Mucosa of gallbladder (tissue), 1 donor: ENCODE measurements around the gene KIAA1755. TPM values are rescaled to one million over a fixed set of nuclear protein-coding genes. Genes with fewer than 3 reads are reported as not detected.

ENCODE experiments used
- DNase-seq: peaks from one replicate; pipeline ENCODE4 v3.0.0-alpha.2; 2020; ENCODE audit warnings: low spot score
- total RNA-seq: library from RNA; stranded (reverse); gene quantifications from one replicate; pipeline ENCODE4 v1.2.1, GENCODE V29; 2021
- donor health status: DM: no; HTN: no; CAD: no.

Gene KIAA1755
- total RNA-seq, 1 donor from 2014 or later: 7.1 TPM

- DNase-seq: no peak
Measured at GRCh38 chr20:38165966-38166702, 94.4 kb downstream of the KIAA1755 start.

- peak; percentile 75 for DNase-seq
Measured at GRCh38 chr20:38165089-38165965, 95.2 kb downstream of the KIAA1755 start, which contains the start of gene TGM2. TGM2 (minus strand) TSS chr20:38165270; CDS start chr20:38165198, 72 bp downstream.

DNA sequence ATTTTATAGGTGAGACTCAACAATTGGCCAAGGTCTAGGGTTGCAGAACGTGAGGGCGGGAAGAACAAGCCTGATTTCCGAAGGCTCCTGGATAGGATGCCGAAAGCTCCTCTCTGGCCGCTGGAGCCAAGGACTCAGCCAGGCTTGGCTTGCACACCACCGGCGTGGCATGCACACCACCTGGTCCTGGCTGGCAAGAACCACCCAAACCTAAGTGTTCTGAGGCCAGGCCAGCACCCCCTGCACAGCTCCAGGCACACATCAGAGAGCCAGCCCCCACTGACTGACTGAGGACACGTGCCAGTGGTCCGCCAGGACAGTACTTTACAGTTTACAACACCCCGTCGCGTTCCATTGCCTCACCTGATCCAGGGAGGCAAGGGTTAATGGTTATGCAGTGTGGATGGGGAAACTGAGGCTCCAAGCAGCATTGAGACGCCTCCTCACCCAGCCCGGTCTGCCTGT lies 95.9 kb downstream of the KIAA1755 start:
- DNase-seq: no peak

- no peak for DNase-seq
Measured at GRCh38 chr20:38164069-38164468, 96.5 kb downstream of the KIAA1755 start.

GRCh38 chr20:38162878-38163875 lies 97.4 kb downstream of the KIAA1755 start:
- no peak for DNase-seq

GRCh38 chr20:38162149-38162548 lies 98.4 kb downstream of the KIAA1755 start:
- no peak for DNase-seq

- no peak for DNase-seq
Measured at GRCh38 chr20:38161412-38161774, 99.1 kb downstream of the KIAA1755 start.

Other genes starting within 250 kb of the KIAA1755 start
- 19.1 TPM for gene TTI1, start 227.3 kb downstream of the KIAA1755 start, total RNA-seq
- 30.5 TPM for gene RPRD1B, start 227.0 kb downstream of the KIAA1755 start, total RNA-seq
- 389 TPM for gene TGM2, start 95.5 kb downstream of the KIAA1755 start, total RNA-seq
- 0.72 TPM for gene BPI, start 43.4 kb upstream of the KIAA1755 start, total RNA-seq
- 0.55 TPM for gene LBP, start 85.7 kb upstream of the KIAA1755 start, total RNA-seq
- 15.1 TPM for gene SNHG17, start 174.6 kb upstream of the KIAA1755 start, total RNA-seq
- gene RALGAPB, start 212.1 kb upstream of the KIAA1755 start, total RNA-seq: 36.5 TPM